Measurements from ENCODE around the gene FTMT. TPM values are rescaled to one million over a fixed set of nuclear protein-coding genes. Genes with fewer than 3 reads are reported as not detected.

Gene FTMT
- total and polyA plus RNA-seq, 2 of the 13 experiments (the other 11 are each of a cell fraction or from before 2014, with no cell fraction given), result not detected

DNA sequence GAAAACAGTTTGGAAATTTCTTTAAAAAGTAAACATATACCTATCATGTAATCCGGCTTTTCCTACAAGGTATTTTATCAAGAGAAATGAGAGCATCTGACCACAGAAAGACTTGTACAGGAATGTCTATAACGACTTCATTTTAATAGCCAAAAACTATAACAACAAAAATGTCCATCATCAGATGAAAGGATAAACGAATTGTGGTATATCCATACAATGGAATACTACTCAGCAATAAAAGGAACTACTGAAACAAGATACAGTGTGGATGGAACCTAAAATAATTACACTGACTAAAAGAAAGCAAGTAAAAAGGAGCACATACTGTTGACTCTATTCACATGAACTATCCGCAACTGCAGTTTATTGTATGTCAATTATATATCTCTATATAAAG, 1.4 kb upstream of the FTMT start:
- no peaks in the 10 kb centered on the region for H4K20me1 ChIP-seq (ENCODE audit: insufficient read depth, low read length)
- no peak for TF ChIP-seq ZBTB20 (CRISPR knock-in tag; IDR thresholded peaks at IDR 0.05; ENCODE audit: borderline replicate concordance, low read depth)
- TF ChIP-seq KDM6A (CRISPR knock-in tag; IDR thresholded peaks at IDR 0.05; ENCODE audit: low read depth), result no peak
- TF ChIP-seq, protein P1, sequence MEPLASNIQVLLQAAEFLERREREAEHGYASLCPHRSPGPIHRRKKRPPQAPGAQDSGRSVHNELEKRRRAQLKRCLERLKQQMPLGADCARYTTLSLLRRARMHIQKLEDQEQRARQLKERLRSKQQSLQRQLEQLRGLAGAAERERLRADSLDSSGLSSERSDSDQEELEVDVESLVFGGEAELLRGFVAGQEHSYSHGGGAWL (CRISPR knock-in tag; IDR thresholded peaks at IDR 0.05), result no peak
- TF ChIP-seq, protein P2, sequence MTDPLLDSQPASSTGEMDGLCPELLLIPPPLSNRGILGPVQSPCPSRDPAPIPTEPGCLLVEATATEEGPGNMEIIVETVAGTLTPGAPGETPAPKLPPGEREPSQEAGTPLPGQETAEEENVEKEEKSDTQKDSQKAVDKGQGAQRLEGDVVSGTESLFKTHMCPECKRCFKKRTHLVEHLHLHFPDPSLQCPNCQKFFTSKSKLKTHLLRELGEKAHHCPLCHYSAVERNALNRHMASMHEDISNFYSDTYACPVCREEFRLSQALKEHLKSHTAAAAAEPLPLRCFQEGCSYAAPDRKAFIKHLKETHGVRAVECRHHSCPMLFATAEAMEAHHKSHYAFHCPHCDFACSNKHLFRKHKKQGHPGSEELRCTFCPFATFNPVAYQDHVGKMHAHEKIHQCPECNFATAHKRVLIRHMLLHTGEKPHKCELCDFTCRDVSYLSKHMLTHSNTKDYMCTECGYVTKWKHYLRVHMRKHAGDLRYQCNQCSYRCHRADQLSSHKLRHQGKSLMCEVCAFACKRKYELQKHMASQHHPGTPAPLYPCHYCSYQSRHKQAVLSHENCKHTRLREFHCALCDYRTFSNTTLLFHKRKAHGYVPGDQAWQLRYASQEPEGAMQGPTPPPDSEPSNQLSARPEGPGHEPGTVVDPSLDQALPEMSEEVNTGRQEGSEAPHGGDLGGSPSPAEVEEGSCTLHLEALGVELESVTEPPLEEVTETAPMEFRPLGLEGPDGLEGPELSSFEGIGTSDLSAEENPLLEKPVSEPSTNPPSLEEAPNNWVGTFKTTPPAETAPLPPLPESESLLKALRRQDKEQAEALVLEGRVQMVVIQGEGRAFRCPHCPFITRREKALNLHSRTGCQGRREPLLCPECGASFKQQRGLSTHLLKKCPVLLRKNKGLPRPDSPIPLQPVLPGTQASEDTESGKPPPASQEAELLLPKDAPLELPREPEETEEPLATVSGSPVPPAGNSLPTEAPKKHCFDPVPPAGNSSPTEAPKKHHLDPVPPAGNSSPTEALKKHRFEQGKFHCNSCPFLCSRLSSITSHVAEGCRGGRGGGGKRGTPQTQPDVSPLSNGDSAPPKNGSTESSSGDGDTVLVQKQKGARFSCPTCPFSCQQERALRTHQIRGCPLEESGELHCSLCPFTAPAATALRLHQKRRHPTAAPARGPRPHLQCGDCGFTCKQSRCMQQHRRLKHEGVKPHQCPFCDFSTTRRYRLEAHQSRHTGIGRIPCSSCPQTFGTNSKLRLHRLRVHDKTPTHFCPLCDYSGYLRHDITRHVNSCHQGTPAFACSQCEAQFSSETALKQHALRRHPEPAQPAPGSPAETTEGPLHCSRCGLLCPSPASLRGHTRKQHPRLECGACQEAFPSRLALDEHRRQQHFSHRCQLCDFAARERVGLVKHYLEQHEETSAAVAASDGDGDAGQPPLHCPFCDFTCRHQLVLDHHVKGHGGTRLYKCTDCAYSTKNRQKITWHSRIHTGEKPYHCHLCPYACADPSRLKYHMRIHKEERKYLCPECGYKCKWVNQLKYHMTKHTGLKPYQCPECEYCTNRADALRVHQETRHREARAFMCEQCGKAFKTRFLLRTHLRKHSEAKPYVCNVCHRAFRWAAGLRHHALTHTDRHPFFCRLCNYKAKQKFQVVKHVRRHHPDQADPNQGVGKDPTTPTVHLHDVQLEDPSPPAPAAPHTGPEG (CRISPR knock-in tag; IDR thresholded peaks at IDR 0.05), result no peak
- no peak overlapping the region for H3K27ac ChIP-seq (ENCODE audit: extremely low read length, insufficient read depth, low read length)
- in situ Hi-C loops (cut with HindIII; ENCODE audit: extremely low pct_ligation_motif_present, low pct_unique_long_range_greater_than_20kb), result no loop called here
- DNase-seq (ENCODE audit: low spot score) (no peak), FAIRE-seq (no peak), ATAC-seq (no peak)
- BruUV-seq (replicated peaks), result no TSS peak
- H3K9ac ChIP-seq (ENCODE audit: insufficient read depth, low read depth, low read length), result no peak overlapping the region
- H3K79me2 ChIP-seq (ENCODE audit: insufficient read depth, low read length), result no peaks in the 10 kb centered on the region
- no peak overlapping the region for H2AFZ ChIP-seq (ENCODE audit: low read length)
- CTCF ChIA-PET (ENCODE audit: low intra/inter-chr PET ratio, low total read pairs), result no interaction called here
- no peaks in the 10 kb centered on the region for H3K36me3 ChIP-seq (replicated peaks in 1 of 2; ENCODE audit: control insufficient read depth in 1 of 2, insufficient read depth in 2 of 2, low read length in 2 of 2)
- no peak overlapping the region for H3K4me2 ChIP-seq (ENCODE audit: low read depth, low read length)
- H3K27me3 ChIP-seq (ENCODE audit: control insufficient read depth in 1 of 2, insufficient read depth in 2 of 2, low read length in 2 of 2), result no peaks in the 10 kb centered on the region
- no peaks in the 10 kb centered on the region for H3K4me1 ChIP-seq (ENCODE audit: insufficient read depth, low read length)
- H3K4me3 ChIP-seq (replicated peaks in 1 of 3; ENCODE audit: insufficient read depth in 1 of 3, low read depth in 2 of 3, low read length in 3 of 3), result no peak overlapping the region
- 25% methylated on average over 4 of the region's 4 CpGs for WGBS (ENCODE audit: low lambda C conversion rate)
- POLR2A ChIA-PET, result no interaction called here
- intact Hi-C loops (cut with micrococcal nuclease; ENCODE audit: unreplicated experiment), result no loop called here
- H3K9me3 ChIP-seq (ENCODE audit: low read length), result no peaks in the 10 kb centered on the region
